K562 (cell line): Measurements from ENCODE around the gene PHPT1. TPM values are rescaled to one million over a fixed set of nuclear protein-coding genes. Genes with fewer than 3 reads are reported as not detected.

Experiments
- BACH1 ChIP-seq: fragments of 200-800 bp; sonication (Bioruptor generic); IDR thresholded peaks from 2 replicates; pipeline ENCODE4 v1.6.1; 2016; ENCODE audit warnings: missing genetic modification characterization, missing compliant biosample characterization
- ETS2 ChIP-seq: IDR thresholded peaks from 2 replicates; pipeline ENCODE4 v1.6.1; 2016; ENCODE audit warnings: borderline replicate concordance, missing genetic modification characterization, mild to moderate bottlenecking, moderate library complexity, missing compliant biosample characterization; ENCODE audit not compliant: poor library complexity, severe bottlenecking
- FIP1L1 ChIP-seq: fragments of 200-400 bp; formaldehyde crosslinking; IDR thresholded peaks from 2 replicates; pipeline ENCODE4 v1.6.1; 2018; ENCODE audit warnings: mild to moderate bottlenecking, low read depth, low read length; ENCODE audit not compliant: poor library complexity, severe bottlenecking
- FOXK2 ChIP-seq, 2 experiments: fragments of 450-650 bp; IDR thresholded peaks in 1 of 2; conservative IDR thresholded peaks in 1 of 2; 2 replicates each; pipeline ENCODE4 v1.6.1; 2016; ENCODE audit warnings: low read depth in 2 of 2, mild to moderate bottlenecking in 1 of 2
- LEF1 ChIP-seq: fragments of 450-650 bp; IDR thresholded peaks from 2 replicates; pipeline ENCODE4 v1.6.1; 2016; ENCODE audit warnings: mild to moderate bottlenecking
- NCOA1 ChIP-seq: fragments of 450-650 bp; IDR thresholded peaks from 2 replicates; pipeline ENCODE4 v1.6.1; 2016; ENCODE audit warnings: low read depth
- POLR2AphosphoS5 ChIP-seq: IDR thresholded peaks from 2 replicates; pipeline ENCODE4 v1.6.1; 2011; ENCODE audit warnings: mild to moderate bottlenecking, low read depth, low read length, moderate library complexity; ENCODE audit not compliant: control insufficient read depth, insufficient read depth
- PRMT5 ChIP-seq: sonication (generic); formaldehyde crosslinking; IDR thresholded peaks from 2 replicates; pipeline ENCODE4 v1.5.0; 2020; ENCODE audit warnings: missing genetic modification reagents
- PYGO2 ChIP-seq: fragments of 450-650 bp; IDR thresholded peaks from 2 replicates; pipeline ENCODE4 v1.6.1; 2016; ENCODE audit warnings: mild to moderate bottlenecking, missing genetic modification characterization, moderate library complexity, missing compliant biosample characterization
- RBFOX2 ChIP-seq: fragments of 200-400 bp; formaldehyde crosslinking; IDR thresholded peaks from 2 replicates; pipeline ENCODE4 v1.6.1; 2017; ENCODE audit warnings: low read depth, mild to moderate bottlenecking, low read length, moderate library complexity
- RBM34 ChIP-seq: fragments of 200-400 bp; formaldehyde crosslinking; IDR thresholded peaks from 2 replicates; pipeline ENCODE4 v1.6.1; 2018; ENCODE audit warnings: low read length, borderline replicate concordance; ENCODE audit not compliant: insufficient read depth
- SIN3A ChIP-seq, 2 experiments: fragments of 150-350 bp in 1 of 2; IDR thresholded peaks; 2 replicates each; pipeline ENCODE4 v1.6.1; 2011 to 2016; ENCODE audit warnings: borderline replicate concordance in 2 of 2, low read depth in 2 of 2, low read length in 2 of 2, mild to moderate bottlenecking in 2 of 2, moderate library complexity in 2 of 2; ENCODE audit not compliant: control insufficient read depth in 1 of 2
- SP1 ChIP-seq: sonication (generic); formaldehyde crosslinking; IDR thresholded peaks from 2 replicates; pipeline ENCODE4 v1.8.1; 2022; ENCODE audit warnings: mild to moderate bottlenecking, missing genetic modification reagents
- TCF3 ChIP-seq: sonication (generic); formaldehyde crosslinking; IDR thresholded peaks from 2 replicates; pipeline ENCODE4 v1.4.0; 2020; ENCODE audit warnings: mild to moderate bottlenecking, missing genetic modification reagents
- U2AF2 ChIP-seq: fragments of 200-400 bp; formaldehyde crosslinking; optimal IDR thresholded peaks from 2 replicates; pipeline ENCODE3; 2017; ENCODE audit warnings: low read depth, mild to moderate bottlenecking, low read length
- ZNF23 ChIP-seq: fragments of 250-450 bp; sonication (Bioruptor Pico); IDR thresholded peaks from 2 replicates; pipeline ENCODE4 v1.4.0; 2020; ENCODE audit warnings: mild to moderate bottlenecking
- ZNF445 ChIP-seq: fragments of 250-450 bp; sonication (Bioruptor Pico); IDR thresholded peaks from 2 replicates; pipeline ENCODE4 v1.4.0; 2020; ENCODE audit warnings: low read depth, mild to moderate bottlenecking, moderate library complexity
- ZNF695 ChIP-seq: fragments of 450-650 bp; formaldehyde crosslinking; IDR thresholded peaks from 2 replicates; pipeline ENCODE4 v1.4.0; 2020; ENCODE audit warnings: mild to moderate bottlenecking, moderate library complexity
- polyA plus RNA-seq, 8 experiments: library from polyadenylated mRNA; depleted of rRNA in 4 of 8; stranded (reverse) in 5 of 8; unstranded in 3 of 8; fragments of >200 nt; fragmentation: Nextera tagmentation in 2 of 8; fragmentation: Illumina TruSeq in 1 of 8; extraction: Ambion mirVana in 2 of 8; extraction: Trizol in 1 of 8; gene quantifications; 2 replicates each; pipeline versions ENCODE4 v1.2.1 to v1.2.3, GENCODE V29; 2011 to 2014; ENCODE audit warnings: inconsistent platforms in 1 of 8, missing spikeins in 1 of 8
- total RNA-seq, 7 experiments: library from RNA; depleted of rRNA in 6 of 7; stranded (reverse); fragments of >200 nt in 6 of 7; fragmentation: Illumina TruSeq in 2 of 7; extraction: Trizol in 2 of 7; gene quantifications; 2 replicates each; pipeline versions ENCODE4 v1.2.1 to v1.2.3, GENCODE V29; 2011 to 2021; ENCODE audit warnings: low replicate concordance in 1 of 7
- TF ChIP-seq, protein P1 (sequence below): sonication (generic); formaldehyde crosslinking; IDR thresholded peaks from 2 replicates; pipeline ENCODE4 v1.8.0; 2023; ENCODE audit warnings: mild to moderate bottlenecking, missing genetic modification reagents
- TF ChIP-seq, protein P2 (sequence below): fragments of 450-650 bp; IDR thresholded peaks from 2 replicates; pipeline ENCODE4 v1.7.0; 2016; ENCODE audit warnings: borderline replicate concordance
- TF ChIP-seq, protein P3 (sequence below): sonication (generic); formaldehyde crosslinking; IDR thresholded peaks from 2 replicates; pipeline ENCODE4 v1.8.0; 2023; ENCODE audit warnings: mild to moderate bottlenecking, missing genetic modification reagents

The PHPT1 gene
- total and polyA plus RNA-seq, 9 of the 15 experiments (the other 6 are each of a cell fraction or from before 2014, with no cell fraction given) = 20.9 to 166 (median 129) TPM

GRCh38 chr9:136808075-136808805 lies 41.0 kb upstream of the PHPT1 start (continued):
- no peak for TF ChIP-seq ETS2 (tag)
- TF ChIP-seq, protein P1, sequence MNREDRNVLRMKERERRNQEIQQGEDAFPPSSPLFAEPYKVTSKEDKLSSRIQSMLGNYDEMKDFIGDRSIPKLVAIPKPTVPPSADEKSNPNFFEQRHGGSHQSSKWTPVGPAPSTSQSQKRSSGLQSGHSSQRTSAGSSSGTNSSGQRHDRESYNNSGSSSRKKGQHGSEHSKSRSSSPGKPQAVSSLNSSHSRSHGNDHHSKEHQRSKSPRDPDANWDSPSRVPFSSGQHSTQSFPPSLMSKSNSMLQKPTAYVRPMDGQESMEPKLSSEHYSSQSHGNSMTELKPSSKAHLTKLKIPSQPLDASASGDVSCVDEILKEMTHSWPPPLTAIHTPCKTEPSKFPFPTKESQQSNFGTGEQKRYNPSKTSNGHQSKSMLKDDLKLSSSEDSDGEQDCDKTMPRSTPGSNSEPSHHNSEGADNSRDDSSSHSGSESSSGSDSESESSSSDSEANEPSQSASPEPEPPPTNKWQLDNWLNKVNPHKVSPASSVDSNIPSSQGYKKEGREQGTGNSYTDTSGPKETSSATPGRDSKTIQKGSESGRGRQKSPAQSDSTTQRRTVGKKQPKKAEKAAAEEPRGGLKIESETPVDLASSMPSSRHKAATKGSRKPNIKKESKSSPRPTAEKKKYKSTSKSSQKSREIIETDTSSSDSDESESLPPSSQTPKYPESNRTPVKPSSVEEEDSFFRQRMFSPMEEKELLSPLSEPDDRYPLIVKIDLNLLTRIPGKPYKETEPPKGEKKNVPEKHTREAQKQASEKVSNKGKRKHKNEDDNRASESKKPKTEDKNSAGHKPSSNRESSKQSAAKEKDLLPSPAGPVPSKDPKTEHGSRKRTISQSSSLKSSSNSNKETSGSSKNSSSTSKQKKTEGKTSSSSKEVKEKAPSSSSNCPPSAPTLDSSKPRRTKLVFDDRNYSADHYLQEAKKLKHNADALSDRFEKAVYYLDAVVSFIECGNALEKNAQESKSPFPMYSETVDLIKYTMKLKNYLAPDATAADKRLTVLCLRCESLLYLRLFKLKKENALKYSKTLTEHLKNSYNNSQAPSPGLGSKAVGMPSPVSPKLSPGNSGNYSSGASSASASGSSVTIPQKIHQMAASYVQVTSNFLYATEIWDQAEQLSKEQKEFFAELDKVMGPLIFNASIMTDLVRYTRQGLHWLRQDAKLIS (CRISPR knock-in tag) = 0 out of 2 replicates have a peak, but pooled peaks have one; percentile 41
- TF ChIP-seq RBFOX2 = peak; percentile 74
- no peak for TF ChIP-seq ZNF23 (CRISPR knock-in tag)
- no peak for TF ChIP-seq ZNF695 (CRISPR knock-in tag)
- TF ChIP-seq TCF3 (CRISPR knock-in tag) = no peak
- TF ChIP-seq, protein P2, sequence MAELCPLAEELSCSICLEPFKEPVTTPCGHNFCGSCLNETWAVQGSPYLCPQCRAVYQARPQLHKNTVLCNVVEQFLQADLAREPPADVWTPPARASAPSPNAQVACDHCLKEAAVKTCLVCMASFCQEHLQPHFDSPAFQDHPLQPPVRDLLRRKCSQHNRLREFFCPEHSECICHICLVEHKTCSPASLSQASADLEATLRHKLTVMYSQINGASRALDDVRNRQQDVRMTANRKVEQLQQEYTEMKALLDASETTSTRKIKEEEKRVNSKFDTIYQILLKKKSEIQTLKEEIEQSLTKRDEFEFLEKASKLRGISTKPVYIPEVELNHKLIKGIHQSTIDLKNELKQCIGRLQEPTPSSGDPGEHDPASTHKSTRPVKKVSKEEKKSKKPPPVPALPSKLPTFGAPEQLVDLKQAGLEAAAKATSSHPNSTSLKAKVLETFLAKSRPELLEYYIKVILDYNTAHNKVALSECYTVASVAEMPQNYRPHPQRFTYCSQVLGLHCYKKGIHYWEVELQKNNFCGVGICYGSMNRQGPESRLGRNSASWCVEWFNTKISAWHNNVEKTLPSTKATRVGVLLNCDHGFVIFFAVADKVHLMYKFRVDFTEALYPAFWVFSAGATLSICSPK = no peak
- TF ChIP-seq, protein P3, sequence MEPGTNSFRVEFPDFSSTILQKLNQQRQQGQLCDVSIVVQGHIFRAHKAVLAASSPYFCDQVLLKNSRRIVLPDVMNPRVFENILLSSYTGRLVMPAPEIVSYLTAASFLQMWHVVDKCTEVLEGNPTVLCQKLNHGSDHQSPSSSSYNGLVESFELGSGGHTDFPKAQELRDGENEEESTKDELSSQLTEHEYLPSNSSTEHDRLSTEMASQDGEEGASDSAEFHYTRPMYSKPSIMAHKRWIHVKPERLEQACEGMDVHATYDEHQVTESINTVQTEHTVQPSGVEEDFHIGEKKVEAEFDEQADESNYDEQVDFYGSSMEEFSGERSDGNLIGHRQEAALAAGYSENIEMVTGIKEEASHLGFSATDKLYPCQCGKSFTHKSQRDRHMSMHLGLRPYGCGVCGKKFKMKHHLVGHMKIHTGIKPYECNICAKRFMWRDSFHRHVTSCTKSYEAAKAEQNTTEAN = no peak
- TF ChIP-seq PYGO2 = no peak
- no peak for TF ChIP-seq FIP1L1
- no peak for TF ChIP-seq POLR2AphosphoS5
- no peak for TF ChIP-seq U2AF2
- no peak for TF ChIP-seq RBM34
- no peak for TF ChIP-seq ZNF445
- no peak for TF ChIP-seq NCOA1
- TF ChIP-seq BACH1 = no peak
- no peak for TF ChIP-seq FOXK2 (conservative IDR thresholded peaks at IDR 0.05 in 1 of 2, IDR thresholded peaks at IDR 0.05 in 1 of 2; ENCODE audit: low read depth in 2 of 2)
- no peak for TF ChIP-seq SP1 (CRISPR knock-in tag)
- no peak for TF ChIP-seq PRMT5 (CRISPR knock-in tag)
- TF ChIP-seq LEF1 = no peak
- no peak; a peak in 1 of 4 replicates for TF ChIP-seq SIN3A (IDR thresholded peaks at IDR 0.05; ENCODE audit: borderline replicate concordance in 2 of 2, control insufficient read depth in 1 of 2, low read depth in 2 of 2, low read length in 2 of 2)
